HG02938 (cell line): ENCODE results near the gene PTPN4.
"Not testable (repeated sequence)": the region's sequence is repeated elsewhere in the genome, so short reads cannot be mapped to it uniquely, and the experiment has no call there.

Source experiments
- ATAC-seq: cut with Tn5 transposase; IDR thresholded peaks from one replicate; pipeline ENCODE4 v1.9.1; 2021; ENCODE audit warnings: mild to moderate bottlenecking, moderate library complexity; ENCODE audit not compliant: unreplicated experiment

The PTPN4 gene

GRCh38 chr2:119937680-119938079, 178.0 kb downstream of the PTPN4 start:
- ATAC-seq, result no peak

- no peak for ATAC-seq
Observed at GRCh38 chr2:119939915-119940314, 180.2 kb downstream of the PTPN4 start.

- ATAC-seq, result no peak
Observed at GRCh38 chr2:119940856-119941255, 181.1 kb downstream of the PTPN4 start.

- ATAC-seq, result no peak
Observed at GRCh38 chr2:119941388-119941787, 181.7 kb downstream of the PTPN4 start.

GRCh38 chr2:119941981-119942513, 182.3 kb downstream of the PTPN4 start:
- ATAC-seq, result no peak

- no peak for ATAC-seq
Observed at GRCh38 chr2:119943058-119943457, 183.3 kb downstream of the PTPN4 start.

- no peak for ATAC-seq
Observed at GRCh38 chr2:119947535-119947934, 187.8 kb downstream of the PTPN4 start.

GRCh38 chr2:119950966-119951365, 191.2 kb downstream of the PTPN4 start:
- ATAC-seq, result no peak

GRCh38 chr2:119958670-119959268, 199.0 kb downstream of the PTPN4 start:
- no peak for ATAC-seq

- ATAC-seq, result no peak
Observed at GRCh38 chr2:119960821-119961220, 201.1 kb downstream of the PTPN4 start.

- no peak for ATAC-seq
Observed at GRCh38 chr2:119981896-119982295, 222.2 kb downstream of the PTPN4 start.

GRCh38 chr2:119982506-119982905, 222.8 kb downstream of the PTPN4 start:
- ATAC-seq, result no peak

- no peak for ATAC-seq
Observed at GRCh38 chr2:119983108-119983507, 223.4 kb downstream of the PTPN4 start.

GRCh38 chr2:119996148-119996547, 236.4 kb downstream of the PTPN4 start:
- ATAC-seq, result no peak

GRCh38 chr2:119996896-119997891, 237.5 kb downstream of the PTPN4 start:
- ATAC-seq, result not testable (repeated sequence)

GRCh38 chr2:120001471-120001870, 241.7 kb downstream of the PTPN4 start:
- no peak for ATAC-seq

GRCh38 chr2:120004254-120004653, 244.5 kb downstream of the PTPN4 start:
- no peak for ATAC-seq

GRCh38 chr2:120005834-120006521, 246.3 kb downstream of the PTPN4 start:
- ATAC-seq, result peak; percentile 96

- no peak for ATAC-seq
Observed at GRCh38 chr2:120007851-120008250, 248.1 kb downstream of the PTPN4 start.

- no peak for ATAC-seq
Observed at GRCh38 chr2:120012363-120012762, 252.6 kb downstream of the PTPN4 start.
